Prostate gland (tissue), 2 donors: ENCODE data around the gene HTR3E. TPM values are rescaled to one million over a fixed set of nuclear protein-coding genes. Genes with fewer than 3 reads are reported as not detected.
"Not testable (repeated sequence)": the region's sequence is repeated elsewhere in the genome, so short reads cannot be mapped to it uniquely, and the experiment has no call there.

Experiments used
- DNase-seq: peaks from one replicate; pipeline ENCODE4 v3.0.0-alpha.2; 2019; ENCODE audit warnings: low spot score
- H3K27ac ChIP-seq, 2 donors: fragments of 200-600 bp; sonication (generic); 2 replicates each; pipeline ENCODE4 v1.5.1; 2017 to 2019
- H3K27me3 ChIP-seq: fragments of 200-600 bp; sonication (generic); replicated peaks from 2 replicates; pipeline ENCODE4 v1.5.1; 2019; ENCODE audit not compliant: insufficient read depth
- H3K36me3 ChIP-seq, 2 donors: fragments of 200-600 bp; sonication (generic); 1 replicate in 1 of 2; 2 replicates in 1 of 2; pipeline versions ENCODE4 v1.5.1 to v1.8.1; 2017 to 2019
- H3K4me1 ChIP-seq: fragments of 200-600 bp; sonication (generic); replicated peaks from 2 replicates; pipeline ENCODE4 v1.5.1; 2019
- H3K4me3 ChIP-seq, 2 donors: fragments of 200-600 bp; sonication (generic); 2 replicates each; pipeline ENCODE4 v1.5.1; 2017 to 2019
- H3K9me3 ChIP-seq: fragments of 200-600 bp; sonication (generic); 2 replicates; pipeline ENCODE4 v1.5.1; 2017
- CTCF ChIP-seq, 4 experiments: fragments of 200-600 bp in 2 of 4; fragments of 450-650 bp in 2 of 4; sonication (generic) in 2 of 4; IDR thresholded peaks; 1 replicate in 3 of 4; 2 replicates in 1 of 4; pipeline ENCODE4 v1.5.1; 2016 to 2019; ENCODE audit warnings: antibody characterized with exemption in 4 of 4, mild to moderate bottlenecking in 2 of 4, moderate library complexity in 2 of 4
- POLR2A ChIP-seq: fragments of 450-650 bp; IDR thresholded peaks from one replicate; pipeline ENCODE4 v1.6.1; 2016; ENCODE audit warnings: antibody characterized with exemption, mild to moderate bottlenecking
- POLR2AphosphoS5 ChIP-seq: sonication (generic); formaldehyde crosslinking; IDR thresholded peaks from one replicate; pipeline ENCODE4 v1.6.1; 2017; ENCODE audit warnings: antibody characterized with exemption
- WGBS: methylation state at CpG from one replicate; pipeline ENCODE4 v1.1.5; 2018; 5-methylcytosine and 5-hydroxymethylcytosine counted together
- intact Hi-C: fragments of 100-400 bp; cut with DNase I; formaldehyde crosslinking; loops from one replicate; pipeline ENCODE4 v1.14.2; 2022
- total RNA-seq, 2 donors: library from RNA; depleted of rRNA; stranded (reverse); fragments of >200 nt; gene quantifications; one replicate each; pipeline ENCODE4 v1.1.0, GENCODE V29; 2016

The HTR3E gene
- total RNA-seq, 2 donors from 2014 or later = not detected

GRCh38 chr3:184059424-184059823 lies 37.4 kb upstream of the HTR3E start:
- no peak for TF ChIP-seq CTCF (IDR thresholded peaks at IDR 0.05)
- no peak for TF ChIP-seq POLR2A
- TF ChIP-seq POLR2AphosphoS5 = no peak
- Histone ChIP-seq H3K9me3 (no peaks in the 10 kb centered on the region), H3K4me1 (no peaks in the 10 kb centered on the region), H3K27ac (no peak overlapping the region), H3K4me3 (no peak overlapping the region), H3K27me3 (no peaks in the 10 kb centered on the region), H3K36me3 (no peaks in the 10 kb centered on the region)
- DNase-seq = no peak
- intact Hi-C loops = no loop called here
- WGBS = 66% methylated on average over 7 of the region's 7 CpGs

GRCh38 chr3:184062637-184063036 lies 34.2 kb upstream of the HTR3E start:
- Histone ChIP-seq H3K9me3 (no peaks in the 10 kb centered on the region), H3K4me1 (no peaks in the 10 kb centered on the region), H3K36me3 (no peaks in the 10 kb centered on the region), H3K27me3 (no peaks in the 10 kb centered on the region), H3K27ac (no peak overlapping the region), H3K4me3 (no peak overlapping the region)
- intact Hi-C loops = no loop called here
- DNase-seq = no peak
- TF ChIP-seq CTCF (IDR thresholded peaks at IDR 0.05) (no peak), POLR2A (no peak)

DNA sequence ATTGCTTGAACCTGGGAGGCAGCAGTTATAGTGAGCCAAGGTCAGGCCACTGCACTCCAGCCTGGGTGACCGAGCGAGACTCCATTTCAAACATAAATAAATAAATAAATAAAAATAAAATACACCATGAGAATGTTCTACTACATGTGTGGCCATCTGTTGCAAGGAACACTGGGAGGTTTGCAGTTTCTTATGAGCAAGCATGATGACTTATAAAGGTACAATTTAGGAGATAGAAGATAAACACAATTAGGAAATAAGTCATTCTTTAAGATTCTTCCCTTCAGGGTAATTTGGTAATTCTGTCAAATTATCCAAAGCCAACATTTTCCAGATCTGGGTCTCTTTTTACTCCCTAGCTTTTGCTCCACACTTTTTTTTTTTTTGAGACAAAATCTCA lies 30.7 kb upstream of the HTR3E start:
- Histone ChIP-seq H3K9me3 (no peaks in the 10 kb centered on the region), H3K4me3 (no peak overlapping the region), H3K4me1 (no peaks in the 10 kb centered on the region), H3K27ac (no peak overlapping the region), H3K27me3 (no peaks in the 10 kb centered on the region), H3K36me3 (no peaks in the 10 kb centered on the region)
- TF ChIP-seq POLR2AphosphoS5 = no peak
- TF ChIP-seq CTCF (IDR thresholded peaks at IDR 0.05) = no peak
- no peak for TF ChIP-seq POLR2A
- WGBS = 89% methylated on average over 2 of the region's 2 CpGs
- intact Hi-C loops = no loop called here
- DNase-seq = no peak

DNA sequence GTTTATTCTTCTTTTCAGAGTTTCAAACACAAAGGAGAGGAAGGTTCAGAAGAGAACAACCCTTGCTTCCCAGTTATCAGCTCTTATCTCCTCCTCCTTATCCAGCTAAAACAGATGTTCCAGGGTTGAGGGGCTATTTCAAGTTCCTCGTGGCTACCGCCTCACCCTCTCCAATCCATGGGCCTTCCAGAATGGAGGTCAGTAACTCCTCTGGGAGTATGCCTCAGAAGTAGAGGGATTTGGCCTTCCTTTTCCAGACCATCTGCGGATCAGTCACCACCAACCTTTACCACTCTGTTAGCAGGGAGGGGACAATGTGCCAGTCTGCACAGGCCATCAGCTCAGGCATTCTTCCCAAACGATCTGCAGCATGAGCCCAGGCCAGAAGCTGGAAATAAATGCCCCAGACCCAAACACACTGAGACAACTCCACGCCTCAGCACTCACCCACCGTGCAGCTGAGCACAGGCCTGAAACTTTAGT lies 29.2 kb upstream of the HTR3E start:
- WGBS = 78% methylated on average over 6 of the region's 6 CpGs
- H3K27ac ChIP-seq = no peak overlapping the region
- intact Hi-C loops = no loop called here
- no peak for DNase-seq
- no peaks in the 10 kb centered on the region for H3K27me3 ChIP-seq
- H3K4me3 ChIP-seq = no peak overlapping the region
- H3K4me1 ChIP-seq = no peaks in the 10 kb centered on the region
- no peaks in the 10 kb centered on the region for H3K9me3 ChIP-seq
- no peak for TF ChIP-seq POLR2A
- no peak for TF ChIP-seq CTCF (IDR thresholded peaks at IDR 0.05)
- no peak for TF ChIP-seq POLR2AphosphoS5
- H3K36me3 ChIP-seq = no peaks in the 10 kb centered on the region

DNA sequence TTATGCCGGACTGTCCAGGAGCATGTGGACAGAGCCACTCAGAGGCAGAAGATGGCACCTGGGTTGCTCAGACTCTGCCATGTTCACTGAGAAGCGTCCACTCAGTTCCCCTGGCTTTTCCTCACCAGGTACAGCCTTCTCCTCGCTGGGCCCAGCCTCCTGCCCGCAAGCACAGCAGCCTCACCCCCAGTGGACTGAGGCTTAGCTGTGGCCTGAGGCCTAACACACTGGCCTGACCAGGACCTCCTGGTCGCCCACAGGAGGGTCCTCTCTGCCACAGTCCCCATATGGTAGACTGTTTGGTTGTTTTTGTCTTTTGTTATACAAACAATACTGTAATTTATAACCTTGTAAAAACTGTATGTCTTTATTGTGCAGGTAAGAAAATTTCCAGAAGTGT lies 28.5 kb upstream of the HTR3E start:
- no peak overlapping the region for H3K27ac ChIP-seq
- TF ChIP-seq POLR2AphosphoS5 (no peak), POLR2A (no peak), CTCF (IDR thresholded peaks at IDR 0.05) (no peak)
- WGBS = 87% methylated on average over 5 of the region's 5 CpGs
- H3K9me3 ChIP-seq = no peaks in the 10 kb centered on the region
- intact Hi-C loops = no loop called here
- no peak for DNase-seq
- no peaks in the 10 kb centered on the region for H3K36me3 ChIP-seq
- H3K27me3 ChIP-seq = no peaks in the 10 kb centered on the region
- no peaks in the 10 kb centered on the region for H3K4me1 ChIP-seq
- H3K4me3 ChIP-seq = no peak overlapping the region

DNA sequence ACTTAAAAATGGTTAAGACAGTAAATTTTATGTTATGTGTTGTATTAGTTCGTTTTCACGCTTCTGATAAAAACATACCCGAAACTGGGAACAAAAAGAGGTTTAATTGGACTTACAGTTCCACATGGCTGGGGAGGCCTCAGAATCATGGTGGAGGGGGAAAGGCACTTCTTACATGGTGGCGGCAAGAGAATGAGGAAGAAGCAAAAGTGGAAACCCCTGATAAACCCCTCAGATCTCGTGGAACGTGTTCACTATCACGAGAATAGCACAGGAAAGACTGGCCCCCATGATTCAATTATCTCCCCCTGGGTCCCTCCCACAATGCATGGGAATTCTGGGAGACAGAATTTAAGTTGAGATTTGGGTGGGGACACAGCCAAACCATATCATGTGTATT lies 25.7 kb upstream of the HTR3E start:
- H3K27me3 ChIP-seq, H3K27ac ChIP-seq, H3K36me3 ChIP-seq, H3K9me3 ChIP-seq, H3K4me3 ChIP-seq, H3K4me1 ChIP-seq, intact Hi-C loops, DNase-seq: not testable (repeated sequence)
- 92% methylated on average over 7 of the region's 7 CpGs for WGBS
